ENCODE data around the gene ZC3H7A.

The ZC3H7A gene

DNA sequence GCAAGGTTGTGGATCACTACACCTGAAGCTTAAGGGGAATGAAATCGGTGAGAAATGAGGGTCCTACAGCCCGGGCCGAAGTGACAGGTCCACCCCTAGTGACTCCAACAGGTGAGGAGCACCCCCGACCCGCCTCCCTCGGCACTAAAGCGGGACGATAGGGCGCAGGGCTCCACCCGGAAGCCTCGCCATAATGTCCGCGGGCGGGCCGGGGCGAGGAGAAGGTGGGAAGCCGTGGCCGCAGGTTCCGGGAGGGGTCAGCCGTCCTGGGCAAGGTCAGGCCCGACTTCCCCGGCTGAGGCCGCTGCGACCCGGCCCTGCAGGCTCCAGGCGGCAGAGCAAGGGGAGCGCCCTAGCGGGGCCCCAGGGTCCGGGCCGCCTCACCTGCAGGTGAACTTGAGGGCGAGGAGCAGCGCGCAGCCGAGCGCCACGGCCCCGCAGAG, 54.9 kb downstream of the ZC3H7A start:
- TF ChIP-seq, protein P1, sequence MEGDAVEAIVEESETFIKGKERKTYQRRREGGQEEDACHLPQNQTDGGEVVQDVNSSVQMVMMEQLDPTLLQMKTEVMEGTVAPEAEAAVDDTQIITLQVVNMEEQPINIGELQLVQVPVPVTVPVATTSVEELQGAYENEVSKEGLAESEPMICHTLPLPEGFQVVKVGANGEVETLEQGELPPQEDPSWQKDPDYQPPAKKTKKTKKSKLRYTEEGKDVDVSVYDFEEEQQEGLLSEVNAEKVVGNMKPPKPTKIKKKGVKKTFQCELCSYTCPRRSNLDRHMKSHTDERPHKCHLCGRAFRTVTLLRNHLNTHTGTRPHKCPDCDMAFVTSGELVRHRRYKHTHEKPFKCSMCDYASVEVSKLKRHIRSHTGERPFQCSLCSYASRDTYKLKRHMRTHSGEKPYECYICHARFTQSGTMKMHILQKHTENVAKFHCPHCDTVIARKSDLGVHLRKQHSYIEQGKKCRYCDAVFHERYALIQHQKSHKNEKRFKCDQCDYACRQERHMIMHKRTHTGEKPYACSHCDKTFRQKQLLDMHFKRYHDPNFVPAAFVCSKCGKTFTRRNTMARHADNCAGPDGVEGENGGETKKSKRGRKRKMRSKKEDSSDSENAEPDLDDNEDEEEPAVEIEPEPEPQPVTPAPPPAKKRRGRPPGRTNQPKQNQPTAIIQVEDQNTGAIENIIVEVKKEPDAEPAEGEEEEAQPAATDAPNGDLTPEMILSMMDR (IDR thresholded peaks at IDR 0.05) = no peak
- Histone ChIP-seq H3K27me3 (no peaks in the 10 kb centered on the region), H3K36me3 (peaks cover 0 to under 1% (median 0%) of the 10 kb centered on the region in 3 donors), H3K27ac (peak overlapping the region; percentile 95 to 97), H3K4me1 (peaks cover 0 to 42% (median 23%) of the 10 kb centered on the region in 4 donors), H3K4me3 (peak overlapping the region; percentile 85 to 92), H3K9me3 (no peaks in the 10 kb centered on the region)
- intact Hi-C loops (cut with DNase I; ENCODE audit: low total_unique reads) = loop anchor here (1.0 kb wide), 1 partner anchor 55 kb away; the partner anchor contains the start of gene ZC3H7A
- peak; percentile 28 to 77 for DNase-seq

GRCh38 chr16:11740567-11740966, 56.5 kb downstream of the ZC3H7A start:
- no peaks in the 10 kb centered on the region for H3K9me3 ChIP-seq
- peak overlapping the region in 1 of 2 donors; percentile 92 for H3K4me3 ChIP-seq
- no peaks in the 10 kb centered on the region for H3K27me3 ChIP-seq
- peaks cover 4 to 16% (median 14%) of the 10 kb centered on the region in 3 donors for H3K36me3 ChIP-seq
- TF ChIP-seq, protein P1 (IDR thresholded peaks at IDR 0.05) = no peak
- H3K4me1 ChIP-seq = peaks cover 0 to 50% (median 27%) of the 10 kb centered on the region in 4 donors
- no peak for DNase-seq
- intact Hi-C loops (cut with DNase I; ENCODE audit: low total_unique reads) = no loop called here
- H3K27ac ChIP-seq = peak overlapping the region; percentile 95 to 97

DNA sequence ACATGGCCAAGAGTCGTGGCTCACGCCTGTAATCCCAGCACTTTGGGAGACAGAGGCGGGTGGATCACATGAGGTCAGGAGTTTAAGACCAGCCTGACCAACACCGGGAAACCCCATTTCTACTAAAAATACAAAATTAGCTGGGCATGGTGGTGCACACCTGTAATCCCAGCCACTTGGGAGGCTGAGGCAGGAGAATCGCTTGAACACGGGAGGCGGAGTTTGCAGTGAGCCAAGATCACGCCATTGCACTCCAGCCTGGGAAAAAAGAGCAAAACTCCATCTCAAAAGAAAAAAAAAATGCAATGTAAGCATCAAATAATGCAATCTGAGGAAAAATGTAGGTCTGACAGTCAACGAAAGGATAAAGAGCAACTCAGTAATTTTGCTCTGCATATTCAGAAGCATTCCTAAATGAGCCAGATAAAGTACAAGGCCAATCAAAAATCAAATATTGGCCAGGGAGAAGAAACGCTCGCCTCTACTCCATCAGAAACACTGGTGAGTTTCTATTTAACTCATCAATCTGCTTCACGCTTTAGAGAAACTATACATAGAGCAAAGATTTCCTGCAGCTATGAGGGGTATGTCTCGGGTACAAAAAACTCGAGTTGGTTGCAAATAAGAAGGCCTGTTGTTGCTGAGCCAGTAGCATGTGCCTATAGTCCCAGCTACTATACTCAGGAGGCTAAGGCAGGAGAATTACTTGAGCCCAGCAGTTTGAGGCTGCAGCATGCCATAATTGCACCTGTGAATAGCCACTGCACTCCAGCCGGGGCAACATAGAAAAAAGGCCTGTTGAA, 58.1 kb downstream of the ZC3H7A start:
- TF ChIP-seq, protein P1 (IDR thresholded peaks at IDR 0.05) = no peak
- no peak for DNase-seq
- no peak overlapping the region for H3K27ac ChIP-seq
- intact Hi-C loops (cut with DNase I; ENCODE audit: low total_unique reads) = no loop called here
- no peaks in the 10 kb centered on the region for H3K9me3 ChIP-seq
- peaks cover 0 to 63% (median 37%) of the 10 kb centered on the region in 4 donors for H3K4me1 ChIP-seq
- no peaks in the 10 kb centered on the region for H3K27me3 ChIP-seq
- H3K36me3 ChIP-seq = peaks cover 6 to 28% (median 26%) of the 10 kb centered on the region in 3 donors
- no peak overlapping the region for H3K4me3 ChIP-seq

DNA sequence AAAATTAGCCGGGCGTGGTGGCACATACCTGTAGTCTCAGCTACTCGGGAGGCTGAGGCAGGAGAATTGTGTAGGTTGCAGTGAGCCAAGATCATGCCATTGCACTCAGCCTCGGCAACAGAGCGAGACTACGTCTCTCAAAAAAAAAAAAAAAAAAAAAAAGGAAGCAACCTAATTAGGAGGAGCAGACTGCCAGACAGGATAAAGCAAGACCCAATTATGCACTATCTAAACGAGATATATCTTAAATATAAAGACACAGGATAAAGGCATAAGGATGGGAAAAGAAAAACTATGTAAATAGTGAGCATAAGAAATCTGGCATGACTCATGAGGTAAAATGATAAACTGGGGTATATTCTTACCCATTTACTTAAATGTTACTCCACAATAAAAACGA, 59.3 kb downstream of the ZC3H7A start:
- Histone ChIP-seq H3K27ac (no peak overlapping the region), H3K4me1 (peaks cover 0 to 61% (median 39%) of the 10 kb centered on the region in 4 donors)

GRCh38 chr16:11736903-11737302, 60.2 kb downstream of the ZC3H7A start:
- intact Hi-C loops (cut with DNase I; ENCODE audit: low total_unique reads) = no loop called here
- Histone ChIP-seq H3K4me3 (no peak overlapping the region), H3K4me1 (peaks cover 0 to 61% (median 39%) of the 10 kb centered on the region in 4 donors), H3K27ac (no peak overlapping the region), H3K27me3 (no peaks in the 10 kb centered on the region), H3K9me3 (no peaks in the 10 kb centered on the region), H3K36me3 (peaks cover 12 to 43% (median 41%) of the 10 kb centered on the region in 3 donors)
- no peak for DNase-seq
- TF ChIP-seq, protein P1 (IDR thresholded peaks at IDR 0.05) = no peak

More for the DNA sequence above, 59.3 kb downstream of the ZC3H7A start:
- DNase-seq = no peak
- Histone ChIP-seq H3K4me3 (no peak overlapping the region), H3K9me3 (no peaks in the 10 kb centered on the region), H3K36me3 (peaks cover 6 to 35% (median 33%) of the 10 kb centered on the region in 3 donors), H3K27me3 (no peaks in the 10 kb centered on the region)
- intact Hi-C loops (cut with DNase I; ENCODE audit: low total_unique reads) = no loop called here
- TF ChIP-seq, protein P1 (IDR thresholded peaks at IDR 0.05) = no peak

Measured in tibial artery (tissue), 4 donors.